AG04450 (cell line): ENCODE results near the gene RUNX2. TPM values are rescaled to one million over a fixed set of nuclear protein-coding genes. Genes with fewer than 3 reads are reported as not detected.

ENCODE experiments used
- CTCF ChIA-PET: fragments of 300-600, 350-600 bp; formaldehyde crosslinking; extraction: SDS; loops from one replicate; lab custom pipeline; 2022; ENCODE audit warnings: antibody characterized with exemption, inconsistent platforms; lab: Charles Lee
- POLR2A ChIA-PET: fragments of 350-600 bp; formaldehyde crosslinking; extraction: SDS; loops from one replicate; lab custom pipeline; 2021; ENCODE audit warnings: antibody characterized with exemption, inconsistent platforms; lab: Yijun Ruan, JAX
- DNase-seq: peaks from one replicate; pipeline ENCODE4 v3.0.0-alpha.2; 2011; ENCODE audit warnings: low read depth, low spot score
- H3K27ac ChIP-seq: one replicate; pipeline ENCODE4 v1.5.1; 2012; ENCODE audit warnings: low read depth, low read length, control low read depth
- H3K27me3 ChIP-seq: one replicate; pipeline ENCODE4 v1.6.0; 2012; ENCODE audit warnings: low read length; ENCODE audit not compliant: control insufficient read depth, insufficient read depth
- H3K4me3 ChIP-seq: 2 replicates; pipeline ENCODE4 v1.5.1; 2011; ENCODE audit warnings: mild to moderate bottlenecking, low read depth, low read length, control low read depth
- H3K9me3 ChIP-seq: 2 replicates; pipeline ENCODE4 v1.5.1; 2012; ENCODE audit warnings: low read length; ENCODE audit not compliant: control insufficient read depth, insufficient read depth
- polyA plus RNA-seq: library from polyadenylated mRNA; depleted of rRNA; stranded (reverse); fragments of >200 nt; gene quantifications from 2 replicates; pipeline ENCODE4 v1.2.3, GENCODE V29; 2011
- TF ChIP-seq, protein P1 (sequence below): IDR thresholded peaks from 2 replicates; pipeline ENCODE4 v1.5.1; 2011; ENCODE audit warnings: low read depth, low read length, control low read depth, inconsistent platforms

RUNX2 gene
- polyA plus RNA-seq, 1 experiment: 3.4 TPM

DNA sequence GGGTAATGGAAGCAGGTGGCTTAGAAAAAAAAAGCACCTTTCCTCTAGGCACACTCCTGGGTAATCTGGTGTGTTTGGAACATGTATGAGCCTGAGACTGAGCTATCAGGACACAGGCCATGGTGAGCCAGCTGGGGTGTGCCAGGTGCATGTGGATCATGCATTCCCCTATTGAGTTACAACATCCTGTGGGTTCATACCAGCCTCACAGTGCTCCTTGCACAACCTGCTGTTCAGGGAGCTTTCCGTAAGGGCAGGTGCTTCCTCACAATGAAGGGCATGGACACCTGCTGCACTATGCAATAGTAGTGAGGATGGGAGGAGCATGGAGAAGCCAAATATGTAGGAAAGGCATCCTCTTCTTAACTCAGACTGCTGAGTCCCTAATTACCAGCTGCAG, 246.8 kb downstream of the RUNX2 start:
- Histone ChIP-seq H3K4me3 (no peak overlapping the region), H3K27me3 (no peaks in the 10 kb centered on the region), H3K27ac (no peak overlapping the region), H3K9me3 (no peaks in the 10 kb centered on the region)
- TF ChIP-seq, protein P1, sequence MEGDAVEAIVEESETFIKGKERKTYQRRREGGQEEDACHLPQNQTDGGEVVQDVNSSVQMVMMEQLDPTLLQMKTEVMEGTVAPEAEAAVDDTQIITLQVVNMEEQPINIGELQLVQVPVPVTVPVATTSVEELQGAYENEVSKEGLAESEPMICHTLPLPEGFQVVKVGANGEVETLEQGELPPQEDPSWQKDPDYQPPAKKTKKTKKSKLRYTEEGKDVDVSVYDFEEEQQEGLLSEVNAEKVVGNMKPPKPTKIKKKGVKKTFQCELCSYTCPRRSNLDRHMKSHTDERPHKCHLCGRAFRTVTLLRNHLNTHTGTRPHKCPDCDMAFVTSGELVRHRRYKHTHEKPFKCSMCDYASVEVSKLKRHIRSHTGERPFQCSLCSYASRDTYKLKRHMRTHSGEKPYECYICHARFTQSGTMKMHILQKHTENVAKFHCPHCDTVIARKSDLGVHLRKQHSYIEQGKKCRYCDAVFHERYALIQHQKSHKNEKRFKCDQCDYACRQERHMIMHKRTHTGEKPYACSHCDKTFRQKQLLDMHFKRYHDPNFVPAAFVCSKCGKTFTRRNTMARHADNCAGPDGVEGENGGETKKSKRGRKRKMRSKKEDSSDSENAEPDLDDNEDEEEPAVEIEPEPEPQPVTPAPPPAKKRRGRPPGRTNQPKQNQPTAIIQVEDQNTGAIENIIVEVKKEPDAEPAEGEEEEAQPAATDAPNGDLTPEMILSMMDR: no peak
- ChIA-PET CTCF (no interaction called here), POLR2A (no interaction called here)
- DNase-seq: no peak

DNA sequence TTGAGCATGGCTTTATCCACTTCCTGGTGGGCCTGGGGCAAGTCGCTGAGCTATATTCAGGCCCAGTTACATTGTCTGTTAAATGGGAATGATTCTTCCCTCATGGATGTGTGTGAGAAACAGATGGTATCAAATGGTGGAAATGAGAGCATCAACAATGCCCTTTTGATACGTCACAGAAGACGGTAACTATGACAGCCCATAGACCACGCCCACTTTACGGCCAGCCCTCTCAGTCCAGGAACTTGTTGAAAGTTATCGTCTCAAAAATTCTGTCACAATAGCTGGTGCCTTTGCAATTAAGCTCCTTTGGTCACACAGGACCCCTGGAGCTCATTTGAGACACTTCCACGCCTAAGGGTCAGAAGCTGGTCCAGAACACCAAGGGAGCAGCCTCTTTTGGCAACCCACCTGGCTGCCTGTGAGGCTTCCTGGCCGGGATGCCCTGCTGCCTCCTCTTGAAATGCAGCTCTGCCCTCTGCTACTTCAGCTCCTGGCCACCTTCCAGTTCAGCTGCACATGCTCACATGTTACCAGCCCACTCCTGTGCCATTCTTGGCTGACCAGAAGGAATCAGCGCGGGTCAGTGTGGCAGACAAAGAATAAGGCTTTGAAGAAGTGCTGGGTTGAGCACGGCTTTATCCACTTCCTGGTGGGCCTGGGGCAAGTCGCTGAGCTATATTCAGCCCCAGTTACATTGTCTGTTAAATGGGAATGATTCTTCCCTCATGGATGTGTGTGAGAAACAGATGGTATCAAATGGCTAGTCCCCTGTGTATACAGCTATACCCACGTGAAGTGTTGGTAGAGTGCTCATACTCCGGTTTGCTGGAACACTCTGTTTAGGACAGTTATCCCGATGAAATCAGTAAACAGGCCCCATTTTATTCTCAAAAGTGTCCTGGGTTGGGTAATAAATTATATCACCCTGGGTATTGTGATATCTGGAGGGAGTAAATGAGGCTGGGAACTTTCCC, 248.8 kb downstream of the RUNX2 start:
- no peak for DNase-seq
- Histone ChIP-seq H3K27ac (no peak overlapping the region), H3K4me3 (no peak overlapping the region), H3K9me3 (no peaks in the 10 kb centered on the region), H3K27me3 (no peaks in the 10 kb centered on the region)
- POLR2A ChIA-PET: no interaction called here
- TF ChIP-seq, protein P1: no peak
- CTCF ChIA-PET: interaction anchor here (0.9 to 1.8 kb wide), 2 partner anchors 14 to 138 kb away, joined by 4 to 5 read pairs; no protein-coding TSS in a partner anchor

DNA sequence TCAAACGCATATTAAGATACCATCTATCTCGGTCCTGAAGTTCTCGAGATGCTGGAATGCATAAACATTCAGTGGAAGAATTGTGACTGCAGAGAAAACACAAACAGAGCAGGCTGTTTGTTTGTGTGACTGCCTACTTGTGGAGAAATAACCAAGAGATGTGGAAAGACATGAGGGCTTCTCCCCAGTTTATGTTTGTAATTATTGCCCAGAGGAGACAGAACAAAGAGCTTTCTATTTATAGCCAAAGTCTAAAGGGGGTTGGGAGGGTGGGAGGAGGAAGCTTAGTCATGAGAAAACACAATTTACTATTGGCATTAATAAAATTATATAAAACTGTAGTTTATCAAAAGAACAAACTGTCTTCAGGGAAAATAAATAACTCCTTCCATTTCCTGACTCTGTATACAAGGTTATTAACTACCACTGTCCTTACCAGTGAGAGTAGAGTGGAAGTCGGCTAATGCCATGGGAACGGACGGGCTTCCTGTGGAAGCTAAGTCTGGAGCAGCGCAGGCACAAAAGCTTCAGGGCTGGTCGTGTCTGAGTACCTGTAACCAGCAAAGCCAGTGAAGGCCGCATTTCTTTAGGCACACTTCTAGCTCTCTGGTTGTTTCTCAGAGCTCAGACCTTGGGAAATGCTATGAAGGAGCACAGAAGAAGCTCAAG, 249.8 kb downstream of the RUNX2 start:
- DNase-seq: no peak
- TF ChIP-seq, protein P1: no peak
- Histone ChIP-seq H3K27ac (peak overlapping the region; percentile 43), H3K9me3 (no peaks in the 10 kb centered on the region), H3K27me3 (no peaks in the 10 kb centered on the region), H3K4me3 (no peak overlapping the region)
- POLR2A ChIA-PET: interaction anchor here (0.6 to 1.2 kb wide), 2 partner anchors 53 to 132 kb away, joined by 3 read pairs; no protein-coding TSS in a partner anchor
- CTCF ChIA-PET: interaction anchor here (0.9 to 1.8 kb wide), 3 partner anchors 15 to 345 kb away, joined by 3 to 5 read pairs (median 4); no protein-coding TSS in a partner anchor

DNA sequence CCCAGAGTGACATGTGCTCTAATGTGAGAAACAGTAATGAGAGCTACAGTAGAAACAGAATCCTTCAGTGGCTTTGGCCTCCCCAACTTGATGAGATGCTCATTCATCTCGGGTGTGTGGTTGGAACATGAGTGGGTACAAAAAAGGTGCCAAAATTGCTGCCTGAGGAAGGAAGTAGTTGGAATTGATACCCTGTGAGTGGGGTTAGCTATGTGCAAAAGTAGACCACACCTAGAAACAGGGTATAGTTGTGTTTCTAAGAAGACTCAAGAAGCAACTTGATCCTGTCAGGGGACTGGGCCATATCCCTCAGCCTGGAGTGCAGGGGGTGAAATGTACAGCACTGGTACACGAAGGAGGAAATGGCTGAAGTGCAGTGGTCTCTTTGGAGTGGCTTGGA, 256.0 kb downstream of the RUNX2 start:
- no peak overlapping the region for H3K4me3 ChIP-seq
- TF ChIP-seq, protein P1: no peak
- no peaks in the 10 kb centered on the region for H3K27me3 ChIP-seq
- ChIA-PET CTCF (no interaction called here), POLR2A (no interaction called here)
- H3K27ac ChIP-seq: no peak overlapping the region
- no peaks in the 10 kb centered on the region for H3K9me3 ChIP-seq
- no peak for DNase-seq
